SK-N-SH (cell line): ENCODE data around the gene L3MBTL1.

ENCODE experiments used
- IRF3 ChIP-seq: fragments of 150-350 bp; IDR thresholded peaks from 2 replicates; pipeline ENCODE4 v1.6.1; 2016; ENCODE audit warnings: mild to moderate bottlenecking, low read depth, low read length
- MEF2A ChIP-seq: IDR thresholded peaks from 2 replicates; pipeline ENCODE4 v1.4.0; 2012; ENCODE audit warnings: low read depth, borderline replicate concordance
- RCOR1 ChIP-seq: fragments of 150-350 bp; IDR thresholded peaks from 2 replicates; pipeline ENCODE4 v1.6.1; 2017; ENCODE audit warnings: antibody characterized with exemption, low read length
- RFX5 ChIP-seq: IDR thresholded peaks from 2 replicates; pipeline ENCODE4 v1.6.1; 2012; ENCODE audit warnings: mild to moderate bottlenecking, improper control_type of control experiment, low read length
- TF ChIP-seq, protein P1 (sequence below): fragments of 200-600 bp; sonication (generic); IDR thresholded peaks from 2 replicates; pipeline ENCODE4 v1.6.1; 2017; ENCODE audit warnings: antibody characterized with exemption, mild to moderate bottlenecking, moderate library complexity

DNA sequence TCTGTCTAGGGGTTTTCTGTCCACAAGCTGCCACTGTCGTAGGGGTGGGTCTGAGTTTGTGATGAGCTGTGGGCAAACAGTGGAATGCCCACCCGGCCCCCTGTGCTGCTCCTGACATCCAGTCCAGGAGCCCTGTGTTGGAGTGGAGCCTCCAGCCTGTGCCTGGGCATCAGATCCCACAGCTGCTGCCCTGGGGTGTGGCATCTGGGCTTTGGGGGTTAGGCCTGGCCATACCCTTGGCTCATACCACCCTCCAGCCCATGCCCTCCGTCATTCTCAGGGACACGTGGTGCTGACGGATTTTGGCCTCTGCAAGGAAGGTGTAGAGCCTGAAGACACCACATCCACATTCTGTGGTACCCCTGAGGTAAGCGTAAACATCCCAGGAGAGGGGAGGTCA, 64.3 kb downstream of the L3MBTL1 start:
- TF ChIP-seq MEF2A (no peak), IRF3 (no peak), RCOR1 (no peak), RFX5 (no peak)
- TF ChIP-seq, protein P1, sequence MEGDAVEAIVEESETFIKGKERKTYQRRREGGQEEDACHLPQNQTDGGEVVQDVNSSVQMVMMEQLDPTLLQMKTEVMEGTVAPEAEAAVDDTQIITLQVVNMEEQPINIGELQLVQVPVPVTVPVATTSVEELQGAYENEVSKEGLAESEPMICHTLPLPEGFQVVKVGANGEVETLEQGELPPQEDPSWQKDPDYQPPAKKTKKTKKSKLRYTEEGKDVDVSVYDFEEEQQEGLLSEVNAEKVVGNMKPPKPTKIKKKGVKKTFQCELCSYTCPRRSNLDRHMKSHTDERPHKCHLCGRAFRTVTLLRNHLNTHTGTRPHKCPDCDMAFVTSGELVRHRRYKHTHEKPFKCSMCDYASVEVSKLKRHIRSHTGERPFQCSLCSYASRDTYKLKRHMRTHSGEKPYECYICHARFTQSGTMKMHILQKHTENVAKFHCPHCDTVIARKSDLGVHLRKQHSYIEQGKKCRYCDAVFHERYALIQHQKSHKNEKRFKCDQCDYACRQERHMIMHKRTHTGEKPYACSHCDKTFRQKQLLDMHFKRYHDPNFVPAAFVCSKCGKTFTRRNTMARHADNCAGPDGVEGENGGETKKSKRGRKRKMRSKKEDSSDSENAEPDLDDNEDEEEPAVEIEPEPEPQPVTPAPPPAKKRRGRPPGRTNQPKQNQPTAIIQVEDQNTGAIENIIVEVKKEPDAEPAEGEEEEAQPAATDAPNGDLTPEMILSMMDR: no peak
